SK-N-MC (cell line): Measurements from ENCODE around the gene GPRC5A.

ENCODE experiments used
- FOXP2 ChIP-seq: optimal IDR thresholded peaks from 2 replicates; pipeline ENCODE3; 2011; ENCODE audit warnings: mild to moderate bottlenecking, moderate library complexity; ENCODE audit not compliant: insufficient read depth; ENCODE audit errors: extremely low read length, control extremely low read depth
- POLR2AphosphoS5 ChIP-seq: IDR thresholded peaks from 2 replicates; pipeline ENCODE4 v1.6.1; 2012; ENCODE audit warnings: mild to moderate bottlenecking, low read depth, low read length, borderline replicate concordance

- TF ChIP-seq FOXP2 (no peak), POLR2AphosphoS5 (no peak)
Observed at GRCh38 chr12:12934556-12934955, 43.2 kb downstream of the GPRC5A start.
